Sigmoid colon (tissue), 7 donors: ENCODE data around the gene HTT-AS. TPM values are rescaled to one million over a fixed set of nuclear protein-coding genes. Genes with fewer than 3 reads are reported as not detected.

ENCODE experiments used
- DNase-seq: peaks from one replicate; pipeline ENCODE4 v3.0.0-alpha.2; 2019
- H3K27ac ChIP-seq, 4 donors: fragments of 200-600 bp; sonication (generic); one replicate each; pipeline ENCODE4 v1.5.1; 2016 to 2019; ENCODE audit warnings: mild to moderate bottlenecking in 1 of 4
- H3K27me3 ChIP-seq, 3 donors: fragments of 200-600 bp; sonication (generic); one replicate each; pipeline ENCODE4 v1.5.1; 2019; ENCODE audit warnings: mild to moderate bottlenecking in 1 of 3
- H3K36me3 ChIP-seq, 4 donors: fragments of 200-600 bp; sonication (generic); one replicate each; pipeline ENCODE4 v1.5.1; 2016 to 2019
- H3K4me1 ChIP-seq, 4 donors: fragments of 200-600 bp; sonication (generic); one replicate each; pipeline ENCODE4 v1.5.1; 2017 to 2019
- H3K4me3 ChIP-seq, 4 donors: fragments of 200-600 bp; sonication (generic); one replicate each; pipeline ENCODE4 v1.5.1; 2017 to 2019; ENCODE audit warnings: mild to moderate bottlenecking in 2 of 4, moderate library complexity in 1 of 4
- H3K9me3 ChIP-seq, 4 donors: fragments of 200-600 bp in 3 of 4; sonication (generic) in 3 of 4; one replicate each; pipeline versions ENCODE4 v1.5.1 to v1.6.1; 2013 to 2019
- EP300 ChIP-seq, 4 donors: sonication (generic); formaldehyde crosslinking; IDR thresholded peaks; one replicate each; pipeline ENCODE4 v1.6.1; 2017; ENCODE audit warnings: antibody characterized with exemption in 4 of 4
- POLR2A ChIP-seq, 2 donors: fragments of 450-650 bp; IDR thresholded peaks; one replicate each; pipeline ENCODE4 v1.6.1; 2016; ENCODE audit warnings: antibody characterized with exemption in 2 of 2, mild to moderate bottlenecking in 2 of 2, moderate library complexity in 2 of 2
- POLR2AphosphoS5 ChIP-seq, 4 donors: sonication (generic); formaldehyde crosslinking; IDR thresholded peaks; one replicate each; pipeline ENCODE4 v1.6.1; 2017; ENCODE audit warnings: antibody characterized with exemption in 4 of 4
- WGBS, 2 donors: extraction: QIAGEN DNeasy Blood & Tissue Kit; methylation state at CpG; one replicate each; pipeline ENCODE4 v1.1.7; 2013; 5-methylcytosine and 5-hydroxymethylcytosine counted together
- intact Hi-C: fragments of 100-400 bp; cut with DNase I; formaldehyde crosslinking; loops from one replicate; pipeline ENCODE4 v1.15.1; 2023
- polyA plus RNA-seq, 3 donors: library from polyadenylated mRNA; stranded (reverse); fragments of 200-250 nt; gene quantifications; one replicate each; pipeline ENCODE4 v1.2.3, GENCODE V29; 2013
- total RNA-seq, 4 donors: library from RNA; depleted of rRNA; stranded (reverse); fragments of >200 nt; gene quantifications; one replicate each; pipeline ENCODE4 v1.1.0, GENCODE V29; 2016
- TF ChIP-seq, protein P1 (sequence below), 4 experiments: fragments of 450-650 bp in 3 of 4; fragments of 200-600 bp in 1 of 4; IDR thresholded peaks; one replicate each; pipeline ENCODE4 v1.5.1; 2016 to 2019; ENCODE audit warnings: antibody characterized with exemption in 4 of 4, mild to moderate bottlenecking in 3 of 4, moderate library complexity in 2 of 4
- donor health status: healthy with polysubstance abuse.
- donor health status: Bipolar disorder and iron deficiency.
- donor health status: healthy.

The HTT-AS gene
- total and polyA plus RNA-seq, 7 donors: not detected

DNA sequence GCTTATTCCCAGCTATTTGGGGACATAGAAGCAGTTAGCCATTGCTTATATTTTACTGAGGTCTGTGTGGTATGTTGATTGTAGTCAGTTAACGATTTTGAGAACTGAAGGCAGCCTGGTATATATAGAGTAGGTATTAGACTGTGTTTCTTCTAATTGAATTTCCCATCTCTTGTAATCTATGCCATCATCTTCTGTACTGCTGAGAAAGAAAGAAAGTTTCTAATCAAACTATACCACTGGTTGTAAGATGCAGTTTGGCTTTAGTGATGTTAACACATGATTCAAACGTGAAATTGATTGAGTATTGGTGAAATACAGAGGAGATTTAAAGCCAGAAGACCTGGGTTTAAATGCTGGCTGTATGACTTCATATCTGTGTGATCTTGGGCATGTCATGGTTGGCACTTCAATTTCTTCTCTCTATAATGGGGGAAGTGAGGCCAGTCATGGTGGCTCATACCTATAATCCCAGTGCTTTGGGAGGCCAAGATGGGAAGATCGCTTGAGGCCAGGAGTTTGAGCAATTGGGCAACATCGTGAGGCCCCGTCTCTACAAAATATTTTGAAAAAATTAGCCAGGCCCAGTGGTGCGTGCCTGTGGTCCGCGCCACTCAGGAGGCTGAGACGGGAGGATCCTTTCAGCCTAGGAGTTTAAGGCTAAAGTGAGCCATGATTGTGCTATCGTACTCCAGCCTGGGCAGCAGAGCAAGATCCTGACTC is 11.8 kb upstream of the HTT-AS start:
- DNase-seq: no peak
- Histone ChIP-seq H3K27ac (no peak overlapping the region), H3K27me3 (no peaks in the 10 kb centered on the region), H3K4me1 (no peaks in the 10 kb centered on the region), H3K4me3 (no peak overlapping the region), H3K36me3 (peaks cover 0 to 27% (median 2%) of the 10 kb centered on the region in 4 donors), H3K9me3 (no peaks in the 10 kb centered on the region)
- TF ChIP-seq, protein P1, sequence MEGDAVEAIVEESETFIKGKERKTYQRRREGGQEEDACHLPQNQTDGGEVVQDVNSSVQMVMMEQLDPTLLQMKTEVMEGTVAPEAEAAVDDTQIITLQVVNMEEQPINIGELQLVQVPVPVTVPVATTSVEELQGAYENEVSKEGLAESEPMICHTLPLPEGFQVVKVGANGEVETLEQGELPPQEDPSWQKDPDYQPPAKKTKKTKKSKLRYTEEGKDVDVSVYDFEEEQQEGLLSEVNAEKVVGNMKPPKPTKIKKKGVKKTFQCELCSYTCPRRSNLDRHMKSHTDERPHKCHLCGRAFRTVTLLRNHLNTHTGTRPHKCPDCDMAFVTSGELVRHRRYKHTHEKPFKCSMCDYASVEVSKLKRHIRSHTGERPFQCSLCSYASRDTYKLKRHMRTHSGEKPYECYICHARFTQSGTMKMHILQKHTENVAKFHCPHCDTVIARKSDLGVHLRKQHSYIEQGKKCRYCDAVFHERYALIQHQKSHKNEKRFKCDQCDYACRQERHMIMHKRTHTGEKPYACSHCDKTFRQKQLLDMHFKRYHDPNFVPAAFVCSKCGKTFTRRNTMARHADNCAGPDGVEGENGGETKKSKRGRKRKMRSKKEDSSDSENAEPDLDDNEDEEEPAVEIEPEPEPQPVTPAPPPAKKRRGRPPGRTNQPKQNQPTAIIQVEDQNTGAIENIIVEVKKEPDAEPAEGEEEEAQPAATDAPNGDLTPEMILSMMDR (IDR thresholded peaks at IDR 0.05): no peak
- TF ChIP-seq POLR2AphosphoS5 (IDR thresholded peaks at IDR 0.05) (no peak), POLR2A (IDR thresholded peaks at IDR 0.05) (no peak), EP300 (IDR thresholded peaks at IDR 0.05) (no peak)
- WGBS, 2 donors: 94 to 95% methylated on average over 10 of the region's 10 CpGs
- intact Hi-C loops: no loop called here

DNA sequence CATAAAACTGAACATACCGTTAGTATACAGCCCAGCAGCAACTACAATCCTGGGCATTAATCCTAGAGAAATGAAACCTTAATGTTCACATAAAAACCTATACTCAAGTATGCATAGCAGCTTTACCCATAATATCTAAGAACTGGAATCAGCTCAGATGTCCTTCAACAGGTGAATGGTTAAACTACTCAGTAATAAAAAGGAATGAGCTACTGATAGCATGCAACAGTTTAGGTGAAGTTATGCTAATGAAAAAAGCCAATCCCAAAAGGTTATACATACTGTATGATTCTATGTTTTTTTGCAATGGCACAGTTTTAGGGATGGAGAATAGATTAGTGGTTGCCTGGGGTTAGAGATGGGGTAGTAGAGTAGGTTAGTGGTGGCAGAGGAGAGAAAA is 9.4 kb upstream of the HTT-AS start:
- Histone ChIP-seq H3K36me3 (peaks cover 0 to 18% (median 2%) of the 10 kb centered on the region in 4 donors), H3K4me3 (no peak overlapping the region), H3K4me1 (no peaks in the 10 kb centered on the region), H3K27ac (no peak overlapping the region), H3K27me3 (no peaks in the 10 kb centered on the region), H3K9me3 (no peaks in the 10 kb centered on the region)
- intact Hi-C loops: no loop called here
- TF ChIP-seq, protein P1 (IDR thresholded peaks at IDR 0.05): no peak
- TF ChIP-seq POLR2A (IDR thresholded peaks at IDR 0.05) (no peak), EP300 (IDR thresholded peaks at IDR 0.05) (no peak), POLR2AphosphoS5 (IDR thresholded peaks at IDR 0.05) (no peak)
- no peak for DNase-seq
- 14 to 59% methylated on average over 1 of the region's 1 CpG for WGBS, 2 donors

DNA sequence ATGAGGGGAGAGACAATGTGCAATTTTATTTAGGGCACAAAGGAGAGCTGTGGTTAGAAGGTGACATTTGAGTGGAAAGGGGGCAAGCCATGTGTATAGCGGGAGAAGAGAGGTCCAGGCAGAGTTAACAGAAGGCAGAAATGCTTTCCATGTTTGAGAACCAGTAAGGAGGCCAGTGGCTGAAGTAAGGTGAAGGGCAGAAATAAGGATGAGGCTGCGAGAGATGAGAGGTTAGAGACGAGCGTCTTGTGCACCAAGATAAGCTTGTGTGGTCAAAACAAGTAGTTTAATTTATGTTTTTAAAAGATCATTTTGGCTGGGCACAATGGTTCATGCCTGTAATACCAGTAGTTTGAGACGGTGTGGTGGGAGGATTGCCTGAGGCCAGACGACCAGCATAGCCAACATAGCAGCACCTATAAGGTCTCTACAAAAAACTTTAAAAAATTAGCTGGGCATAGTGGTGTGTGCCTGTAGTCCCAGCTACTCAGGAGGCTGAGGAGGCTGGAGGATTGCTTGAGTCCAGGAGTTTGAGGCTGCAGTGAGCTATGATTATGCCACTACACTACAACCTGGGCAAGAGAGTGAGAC is 8.7 kb upstream of the HTT-AS start:
- Histone ChIP-seq H3K27me3 (no peaks in the 10 kb centered on the region), H3K36me3 (peaks cover 0 to 11% (median 2%) of the 10 kb centered on the region in 4 donors), H3K27ac (no peak overlapping the region), H3K9me3 (no peaks in the 10 kb centered on the region), H3K4me1 (no peaks in the 10 kb centered on the region), H3K4me3 (no peak overlapping the region)
- WGBS, 2 donors: 84 to 87% methylated on average over 6 of the region's 6 CpGs
- DNase-seq: no peak
- intact Hi-C loops: no loop called here
- no peak for TF ChIP-seq POLR2AphosphoS5 (IDR thresholded peaks at IDR 0.05)
- TF ChIP-seq POLR2A (IDR thresholded peaks at IDR 0.05): no peak
- TF ChIP-seq, protein P1 (IDR thresholded peaks at IDR 0.05): no peak
- no peak for TF ChIP-seq EP300 (IDR thresholded peaks at IDR 0.05)

DNA sequence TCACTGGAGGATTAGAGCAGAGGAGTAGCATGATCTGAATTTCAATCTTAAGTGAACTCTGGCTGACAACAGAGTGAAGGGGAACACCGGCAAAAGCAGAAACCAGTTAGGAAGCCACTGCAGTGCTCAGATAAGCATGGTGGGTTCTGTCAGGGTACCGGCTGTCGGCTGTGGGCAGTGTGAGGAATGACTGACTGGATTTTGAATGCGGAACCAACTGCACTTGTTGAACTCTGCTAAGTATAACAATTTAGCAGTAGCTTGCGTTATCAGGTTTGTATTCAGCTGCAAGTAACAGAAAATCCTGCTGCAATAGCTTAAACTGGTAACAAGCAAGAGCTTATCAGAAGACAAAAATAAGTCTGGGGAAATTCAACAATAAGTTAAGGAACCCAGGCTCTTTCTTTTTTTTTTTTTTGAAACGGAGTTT is 5.4 kb upstream of the HTT-AS start:
- H3K9me3 ChIP-seq: no peaks in the 10 kb centered on the region
- TF ChIP-seq POLR2A (IDR thresholded peaks at IDR 0.05) (no peak), POLR2AphosphoS5 (IDR thresholded peaks at IDR 0.05) (no peak), EP300 (IDR thresholded peaks at IDR 0.05) (no peak)
- TF ChIP-seq, protein P1 (IDR thresholded peaks at IDR 0.05): no peak
- H3K36me3 ChIP-seq: no peaks in the 10 kb centered on the region
- WGBS, 2 donors: 59 to 88% methylated on average over 6 of the region's 6 CpGs
- intact Hi-C loops: loop anchor here (10.0 kb wide), 3 partner anchors 115 to 325 kb away; partner anchors contain the start of genes GRK4, NOP14, RGS12 and TNIP2
- DNase-seq: no peak
- no peaks in the 10 kb centered on the region for H3K27me3 ChIP-seq
- no peak overlapping the region for H3K4me3 ChIP-seq
- H3K4me1 ChIP-seq: peaks cover 0 to 25% (median 14%) of the 10 kb centered on the region in 4 donors
- H3K27ac ChIP-seq: no peak overlapping the region
